HepG2 (cell line): ENCODE measurements around the gene FCHO1. TPM values are rescaled to one million over a fixed set of nuclear protein-coding genes. Genes with fewer than 3 reads are reported as not detected.

Experiments used
- ATAC-seq: fragments of 200-7000 bp; cut with Tn5 transposase; 3 replicates; pipeline ENCODE4 v1.9.1; 2020; ENCODE audit warnings: mild to moderate bottlenecking, moderate library complexity
- BruUV-seq: library from RNA; stranded (reverse); fragments of 400-500 nt; replicated peaks from 2 replicates; lab custom pipeline; 2021; lab: Mats Ljungman, UMichigan
- CTCF ChIA-PET: fragments of 300-600 bp; formaldehyde crosslinking; extraction: SDS; loops from one replicate; lab custom pipeline; 2021; ENCODE audit warnings: low total read pairs, inconsistent platforms, low intra/inter-chr PET ratio; lab: Yijun Ruan, JAX
- POLR2A ChIA-PET: fragments of 350-600 bp; sonication (Branson Sonifier 250); formaldehyde crosslinking; loops from one replicate; lab custom pipeline; 2020; ENCODE audit warnings: antibody characterized with exemption, inconsistent platforms; lab: Yijun Ruan, JAX
- DNase-seq: peaks from one replicate; pipeline ENCODE4 v3.0.0-alpha.2; 2015; ENCODE audit warnings: low spot score
- FAIRE-seq: peaks from 3 replicates; lab custom pipeline; 2011; peaks lifted over from hg19 to GRCh38; lab: Jason Lieb, UNC
- H2AFZ ChIP-seq: one replicate; pipeline ENCODE4 v1.6.1; 2011; ENCODE audit warnings: low read length, inconsistent platforms
- H3K27ac ChIP-seq: fragments of 300-600 bp; 3 replicates; pipeline ENCODE4 v1.8.0; 2011; ENCODE audit warnings: mixed run types, mild to moderate bottlenecking, mixed read lengths, low read length, inconsistent platforms; ENCODE audit not compliant: insufficient read depth; ENCODE audit errors: extremely low read length
- H3K27me3 ChIP-seq, 2 experiments: fragments of 200-600 bp in 1 of 2; 2 replicates in 1 of 2; 3 replicates in 1 of 2; pipeline versions ENCODE4 v1.6.0 to v1.8.0; 2011; ENCODE audit warnings: low read length in 2 of 2, mild to moderate bottlenecking in 2 of 2, moderate library complexity in 2 of 2, inconsistent platforms in 1 of 2; ENCODE audit not compliant: insufficient read depth in 2 of 2, control insufficient read depth in 1 of 2
- H3K36me3 ChIP-seq, 2 experiments: fragments of 200-600 bp in 1 of 2; replicated peaks in 1 of 2; 2 replicates in 1 of 2; 3 replicates in 1 of 2; pipeline versions ENCODE4 v1.5.1 to v1.8.0; 2011; ENCODE audit warnings: low read length in 2 of 2, inconsistent platforms in 1 of 2; ENCODE audit not compliant: insufficient read depth in 2 of 2, control insufficient read depth in 1 of 2
- H3K4me1 ChIP-seq: 2 replicates; pipeline ENCODE4 v1.5.1; 2012; ENCODE audit warnings: low read length, inconsistent platforms; ENCODE audit not compliant: insufficient read depth
- H3K4me2 ChIP-seq: 2 replicates; pipeline ENCODE4 v1.6.0; 2011; ENCODE audit warnings: low read depth, low read length, inconsistent platforms
- H3K4me3 ChIP-seq, 3 experiments: fragments of 200-600 bp in 1 of 3; sonication (generic), shearing (Covaris generic) in 1 of 3; replicated peaks in 1 of 3; 2 replicates each; pipeline ENCODE4 v1.5.1; 2011 to 2016; ENCODE audit warnings: low read length in 3 of 3, inconsistent platforms in 2 of 3, low read depth in 2 of 3, mild to moderate bottlenecking in 2 of 3, control low read depth in 1 of 3, mixed read lengths in 1 of 3; ENCODE audit not compliant: insufficient read depth in 1 of 3
- H3K79me2 ChIP-seq: one replicate; pipeline ENCODE4 v1.6.1; 2011; ENCODE audit warnings: low read length, inconsistent platforms; ENCODE audit not compliant: insufficient read depth
- H3K9ac ChIP-seq: 2 replicates; pipeline ENCODE4 v1.6.0; 2011; ENCODE audit warnings: mild to moderate bottlenecking, low read depth, low read length, inconsistent platforms; ENCODE audit not compliant: insufficient read depth
- H3K9me3 ChIP-seq: 2 replicates; pipeline ENCODE4 v1.5.1; 2012; ENCODE audit warnings: mild to moderate bottlenecking, low read length
- H4K20me1 ChIP-seq: 2 replicates; pipeline ENCODE4 v1.6.0; 2011; ENCODE audit warnings: inconsistent platforms, mild to moderate bottlenecking, low read length, moderate library complexity; ENCODE audit not compliant: insufficient read depth
- MEIS2 ChIP-seq: sonication (generic); formaldehyde crosslinking; IDR thresholded peaks from 2 replicates; pipeline ENCODE4 v1.9.0; 2021; ENCODE audit warnings: mild to moderate bottlenecking, missing genetic modification reagents
- MYNN ChIP-seq: sonication (generic); formaldehyde crosslinking; IDR thresholded peaks from 2 replicates; pipeline ENCODE4 v1.4.0; 2020; ENCODE audit warnings: mild to moderate bottlenecking, low read depth, missing genetic modification reagents
- PLRG1 ChIP-seq: fragments of 450-650 bp; conservative IDR thresholded peaks from 2 replicates; pipeline ENCODE4 v1.6.1; 2016
- SNAPC2 ChIP-seq: sonication (generic); formaldehyde crosslinking; IDR thresholded peaks from 2 replicates; pipeline ENCODE4 v1.8.1; 2022; ENCODE audit warnings: mild to moderate bottlenecking, missing genetic modification reagents
- ZBED4 ChIP-seq: sonication (generic); formaldehyde crosslinking; IDR thresholded peaks from 2 replicates; pipeline ENCODE4 v1.4.0; 2020; ENCODE audit warnings: missing genetic modification reagents, borderline replicate concordance
- ZHX2 ChIP-seq, 2 experiments: sonication (generic) in 1 of 2; formaldehyde crosslinking in 1 of 2; IDR thresholded peaks; 2 replicates each; pipeline versions ENCODE4 v1.6.1 to v1.9.0; 2014 to 2022; ENCODE audit warnings: antibody characterized with exemption in 1 of 2, borderline replicate concordance in 1 of 2, inconsistent platforms in 1 of 2, low read depth in 1 of 2, missing genetic modification reagents in 1 of 2
- ZMAT5 ChIP-seq: sonication (generic); formaldehyde crosslinking; IDR thresholded peaks from 2 replicates; pipeline ENCODE4 v1.5.0; 2020; ENCODE audit warnings: mild to moderate bottlenecking, low read depth, missing genetic modification reagents, borderline replicate concordance
- ZNF224 ChIP-seq: sonication (generic); formaldehyde crosslinking; IDR thresholded peaks from 2 replicates; pipeline ENCODE4 v1.5.0; 2020; ENCODE audit warnings: mild to moderate bottlenecking, missing genetic modification reagents
- ZNF260 ChIP-seq: sonication (generic); formaldehyde crosslinking; IDR thresholded peaks from 2 replicates; pipeline ENCODE4 v1.4.0; 2020; ENCODE audit warnings: missing genetic modification reagents, low read depth, mild to moderate bottlenecking, borderline replicate concordance
- ZNF275 ChIP-seq: sonication (generic); formaldehyde crosslinking; IDR thresholded peaks from 2 replicates; pipeline ENCODE4 v1.8.0; 2022; ENCODE audit warnings: missing genetic modification reagents, mild to moderate bottlenecking, inconsistent platforms, borderline replicate concordance
- WGBS: methylation state at CpG from one replicate; pipeline ENCODE4 v1.1.6; 2017; ENCODE audit warnings: low lambda C conversion rate; 5-methylcytosine and 5-hydroxymethylcytosine counted together
- in situ Hi-C: cut with HindIII; loops from 2 replicates; pipeline ENCODE4 v1.10.0; 2017; ENCODE audit warnings: low pct_unique_long_range_greater_than_20kb; ENCODE audit not compliant: extremely low pct_ligation_motif_present
- intact Hi-C: fragments of 100-400 bp; cut with micrococcal nuclease; formaldehyde crosslinking; loops from one replicate; pipeline ENCODE4 v1.10.0; 2022; ENCODE audit not compliant: unreplicated experiment
- polyA plus RNA-seq, 8 experiments: library from polyadenylated mRNA; depleted of rRNA in 3 of 8; stranded (reverse) in 7 of 8; unstranded in 1 of 8; fragments of >200 nt; fragmentation: Illumina TruSeq in 4 of 8; extraction: Trizol in 4 of 8; gene quantifications; 2 replicates each; pipeline versions ENCODE4 v1.2.1 to v1.2.3, GENCODE V29; 2011 to 2016; ENCODE audit warnings: low read depth in 4 of 8, missing spikeins in 1 of 8, mixed read lengths in 1 of 8; ENCODE audit not compliant: insufficient read depth in 1 of 8
- total RNA-seq, 5 experiments: library from RNA; depleted of rRNA; stranded (reverse); fragments of >200 nt; fragmentation: Illumina TruSeq; extraction: Trizol; gene quantifications; 2 replicates each; pipeline ENCODE4 v1.2.3, GENCODE V29; 2016; ENCODE audit warnings: low read depth in 1 of 5

Gene FCHO1
- total and polyA plus RNA-seq, 2 of the 13 experiments (the other 11 are each of a cell fraction or from before 2014, with no cell fraction given): 1.3 to 3.1 TPM

- H3K27ac ChIP-seq: no peak overlapping the region
- no peak overlapping the region for H3K4me3 ChIP-seq
- no peak for TF ChIP-seq ZNF260 (CRISPR knock-in tag)
- no peak for TF ChIP-seq ZHX2 (IDR thresholded peaks at IDR 0.05; ENCODE audit: low read depth)
- no peak for TF ChIP-seq ZHX2 (CRISPR knock-in tag; IDR thresholded peaks at IDR 0.05; ENCODE audit: borderline replicate concordance)
- TF ChIP-seq ZBED4 (CRISPR knock-in tag): no peak
- no peak for TF ChIP-seq MEIS2 (CRISPR knock-in tag)
- TF ChIP-seq PLRG1: no peak
- no peak for TF ChIP-seq SNAPC2 (CRISPR knock-in tag)
- TF ChIP-seq ZNF275 (CRISPR knock-in tag): no peak
- TF ChIP-seq ZNF224 (CRISPR knock-in tag): no peak
- no peak for TF ChIP-seq MYNN (CRISPR knock-in tag)
- no peak for TF ChIP-seq ZMAT5 (CRISPR knock-in tag)
- TF ChIP-seq, all 625 proteins: peak for 0
- Histone ChIP-seq H3K9me3 (no peaks in the 10 kb centered on the region), H3K4me2 (no peak overlapping the region), H4K20me1 (no peaks in the 10 kb centered on the region), H3K27me3 (no peaks in the 10 kb centered on the region), H3K4me1 (no peaks in the 10 kb centered on the region), H3K36me3 (peaks cover 0 to 2% of the 10 kb centered on the region in 2 experiments; a peak in 2 of 5 replicates), H3K79me2 (no peaks in the 10 kb centered on the region), H3K9ac (no peak overlapping the region), H2AFZ (no peak overlapping the region)
- intact Hi-C loops: no loop called here
- FAIRE-seq: no peak
- DNase-seq: no peak
- POLR2A ChIA-PET: no interaction called here
- CTCF ChIA-PET: no interaction called here
- no TSS peak for BruUV-seq
- 79% methylated on average over 3 of the region's 5 CpGs for WGBS
- in situ Hi-C loops: no loop called here
- ATAC-seq: no peak
These were observed 60.8 kb downstream of the FCHO1 start for GRCh38 chr19:17812099-17812498.
